Erythroblast (primary cell): ENCODE data around the gene C1orf105.

Source experiments
- GATA1 ChIP-seq: IDR thresholded peaks from 2 replicates; pipeline ENCODE4 v1.6.1; 2011; ENCODE audit warnings: low read depth, mild to moderate bottlenecking, control low read depth, low read length, moderate library complexity
- POLR2A ChIP-seq: IDR thresholded peaks from 2 replicates; pipeline ENCODE4 v1.6.1; 2011; ENCODE audit warnings: mild to moderate bottlenecking, low read length

DNA sequence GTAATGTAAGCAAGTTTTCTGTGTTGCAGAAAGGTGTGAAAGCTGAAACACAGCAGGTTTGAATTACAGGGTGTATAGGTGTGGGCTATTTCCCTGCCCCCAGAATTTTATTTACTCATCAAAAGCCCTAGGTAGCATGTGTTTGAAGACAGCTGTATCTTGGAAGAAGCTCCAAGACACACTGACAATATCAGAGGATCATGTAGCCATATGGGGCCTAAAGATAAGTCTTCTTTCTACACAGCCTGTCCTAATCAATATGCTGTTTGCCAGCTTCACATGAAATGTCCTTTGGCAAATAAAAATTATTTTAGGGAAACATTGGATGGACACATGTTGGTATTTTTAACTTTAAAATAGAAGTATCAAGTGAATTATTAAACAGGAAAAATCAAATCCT lies 95.0 kb downstream of the C1orf105 start:
- TF ChIP-seq POLR2A: no peak
- no peak for TF ChIP-seq GATA1
